Neural progenitor cell (in vitro differentiated cells): ENCODE data around the gene CDC20B. TPM values are rescaled to one million over a fixed set of nuclear protein-coding genes. Genes with fewer than 3 reads are reported as not detected.

Experiments used
- DNase-seq: peaks from one replicate; pipeline ENCODE4 v3.0.0-alpha.2; 2016; ENCODE audit warnings: low spot score
- H2AFZ ChIP-seq: fragments of 200-600 bp; sonication (generic); replicated peaks from 2 replicates; pipeline ENCODE4 v1.6.1; 2016; ENCODE audit warnings: antibody characterized with exemption
- H3F3A ChIP-seq: fragments of 200-600 bp; sonication (generic); 2 replicates; pipeline ENCODE4 v1.6.1; 2016; ENCODE audit warnings: antibody characterized with exemption, low read depth
- H3K27ac ChIP-seq: fragments of 200-600 bp; sonication (generic); 2 replicates; pipeline ENCODE4 v1.5.1; 2016; ENCODE audit warnings: mild to moderate bottlenecking
- H3K27me3 ChIP-seq: fragments of 200-600 bp; sonication (generic); 2 replicates; pipeline ENCODE4 v1.6.1; 2016; ENCODE audit warnings: mild to moderate bottlenecking, moderate library complexity
- H3K36me3 ChIP-seq: fragments of 200-600 bp; sonication (generic); 2 replicates; pipeline ENCODE4 v1.5.1; 2016
- H3K4me1 ChIP-seq: fragments of 200-600 bp; sonication (generic); 2 replicates; pipeline ENCODE4 v1.6.1; 2016; ENCODE audit warnings: mixed run types
- H3K4me2 ChIP-seq: fragments of 200-600 bp; sonication (generic); 2 replicates; pipeline ENCODE4 v1.6.1; 2016
- H3K4me3 ChIP-seq: fragments of 200-600 bp; sonication (generic); 2 replicates; pipeline ENCODE4 v1.5.1; 2016
- H3K79me2 ChIP-seq: fragments of 200-600 bp; sonication (generic); 2 replicates; pipeline ENCODE4 v1.6.1; 2016; ENCODE audit warnings: low read depth
- H3K9ac ChIP-seq: fragments of 200-600 bp; sonication (generic); 2 replicates; pipeline ENCODE4 v1.6.1; 2016
- H3K9me3 ChIP-seq: fragments of 200-600 bp; sonication (generic); 2 replicates; pipeline ENCODE4 v1.5.1; 2016; ENCODE audit warnings: low read depth
- H4K20me1 ChIP-seq: fragments of 200-600 bp; sonication (generic); 2 replicates; pipeline ENCODE4 v1.6.1; 2016; ENCODE audit warnings: low read depth
- H3K27ac Mint-ChIP-seq: 3 replicates; pipeline ENCODE4 v1.8.0; 2021; ENCODE audit warnings: mixed read lengths
- H3K27me3 Mint-ChIP-seq: 2 replicates; pipeline ENCODE4 v1.8.0; 2022; ENCODE audit warnings: low read depth, mild to moderate bottlenecking, inconsistent platforms, moderate library complexity, mixed read lengths; ENCODE audit not compliant: insufficient read depth
- H3K36me3 Mint-ChIP-seq: 3 replicates; pipeline ENCODE4 v1.8.0; 2021; ENCODE audit warnings: mixed read lengths
- H3K4me1 Mint-ChIP-seq: 3 replicates; pipeline ENCODE4 v1.8.0; 2021; ENCODE audit warnings: mixed read lengths
- H3K4me3 Mint-ChIP-seq: 3 replicates; pipeline ENCODE4 v1.8.0; 2021; ENCODE audit warnings: mild to moderate bottlenecking, moderate library complexity, mixed read lengths
- H3K9me3 Mint-ChIP-seq: 3 replicates; pipeline ENCODE4 v1.8.0; 2020; ENCODE audit warnings: mixed read lengths
- EZH2 ChIP-seq: fragments of 200-600 bp; sonication (generic); IDR thresholded peaks from 2 replicates; pipeline ENCODE4 v1.6.1; 2017; ENCODE audit warnings: antibody characterized with exemption, mild to moderate bottlenecking, moderate library complexity
- EZH2phosphoT487 ChIP-seq: fragments of 200-600 bp; sonication (generic); IDR thresholded peaks from 2 replicates; pipeline ENCODE4 v1.6.1; 2017; ENCODE audit warnings: antibody characterized with exemption
- total RNA-seq: library from RNA; depleted of rRNA; stranded (reverse); fragments of >200 nt; gene quantifications from 2 replicates; pipeline ENCODE4 v1.2.3, GENCODE V29; 2015; ENCODE audit warnings: low replicate concordance
- TF ChIP-seq, protein P1 (sequence below): fragments of 200-600 bp; sonication (generic); IDR thresholded peaks from 2 replicates; pipeline ENCODE4 v1.5.1; 2017; ENCODE audit warnings: antibody characterized with exemption, mild to moderate bottlenecking

The CDC20B gene
- total RNA-seq, 1 donor from 2014 or later: not detected

DNA sequence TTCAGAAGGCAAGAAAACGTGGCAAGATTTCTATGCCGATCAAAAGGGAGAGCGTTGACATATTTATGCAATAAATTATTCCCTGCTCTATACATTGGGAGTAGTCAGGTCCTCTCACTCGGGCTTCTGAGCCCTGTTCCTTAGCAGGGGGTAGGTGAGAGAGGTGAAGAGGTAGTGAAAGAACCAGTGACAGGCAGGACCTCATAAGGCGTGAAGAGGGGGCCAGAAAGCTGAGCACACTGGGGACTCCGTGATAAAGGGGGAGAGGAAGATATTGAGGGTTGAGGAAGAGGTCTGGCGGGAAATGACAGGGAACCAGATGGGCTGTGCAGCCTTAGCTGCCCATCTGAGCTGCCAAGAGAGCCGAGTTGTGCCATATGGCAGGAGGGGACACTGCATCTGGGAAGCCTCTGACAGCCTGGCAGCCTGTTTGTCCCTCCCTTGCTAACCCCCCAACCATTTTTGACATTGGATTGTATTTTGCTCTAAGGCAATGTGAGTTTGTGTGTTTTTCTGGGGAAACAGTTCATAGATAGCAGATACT, 782 bp upstream of the CDC20B start:
- H3K4me1 Mint-ChIP-seq: peaks cover 19% of the 10 kb centered on the region
- no peaks in the 10 kb centered on the region for H3K9me3 ChIP-seq
- TF ChIP-seq, protein P1, sequence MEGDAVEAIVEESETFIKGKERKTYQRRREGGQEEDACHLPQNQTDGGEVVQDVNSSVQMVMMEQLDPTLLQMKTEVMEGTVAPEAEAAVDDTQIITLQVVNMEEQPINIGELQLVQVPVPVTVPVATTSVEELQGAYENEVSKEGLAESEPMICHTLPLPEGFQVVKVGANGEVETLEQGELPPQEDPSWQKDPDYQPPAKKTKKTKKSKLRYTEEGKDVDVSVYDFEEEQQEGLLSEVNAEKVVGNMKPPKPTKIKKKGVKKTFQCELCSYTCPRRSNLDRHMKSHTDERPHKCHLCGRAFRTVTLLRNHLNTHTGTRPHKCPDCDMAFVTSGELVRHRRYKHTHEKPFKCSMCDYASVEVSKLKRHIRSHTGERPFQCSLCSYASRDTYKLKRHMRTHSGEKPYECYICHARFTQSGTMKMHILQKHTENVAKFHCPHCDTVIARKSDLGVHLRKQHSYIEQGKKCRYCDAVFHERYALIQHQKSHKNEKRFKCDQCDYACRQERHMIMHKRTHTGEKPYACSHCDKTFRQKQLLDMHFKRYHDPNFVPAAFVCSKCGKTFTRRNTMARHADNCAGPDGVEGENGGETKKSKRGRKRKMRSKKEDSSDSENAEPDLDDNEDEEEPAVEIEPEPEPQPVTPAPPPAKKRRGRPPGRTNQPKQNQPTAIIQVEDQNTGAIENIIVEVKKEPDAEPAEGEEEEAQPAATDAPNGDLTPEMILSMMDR: no peak
- TF ChIP-seq EZH2: peak; percentile 65
- TF ChIP-seq EZH2phosphoT487: no peak
- peaks cover 51% of the 10 kb centered on the region for H3K27me3 Mint-ChIP-seq
- no peaks in the 10 kb centered on the region for H3K79me2 ChIP-seq
- H3K4me1 ChIP-seq: peaks cover 13% of the 10 kb centered on the region
- no peaks in the 10 kb centered on the region for H3K36me3 Mint-ChIP-seq
- DNase-seq: peak; percentile 28
- peak overlapping the region; percentile 96 for H3K4me2 ChIP-seq
- peak overlapping the region; percentile 98 for H2AFZ ChIP-seq
- peak overlapping the region; percentile 83 for H3K4me3 Mint-ChIP-seq
- H3K4me3 ChIP-seq: peak overlapping the region; percentile 57
- H3K9me3 Mint-ChIP-seq: no peaks in the 10 kb centered on the region
- H3F3A ChIP-seq: peaks cover 37% of the 10 kb centered on the region
- H3K27ac Mint-ChIP-seq: no peak overlapping the region
- peaks cover 88% of the 10 kb centered on the region for H3K27me3 ChIP-seq
- H3K9ac ChIP-seq: no peak overlapping the region
- no peaks in the 10 kb centered on the region for H3K36me3 ChIP-seq
- H4K20me1 ChIP-seq: peaks cover 29% of the 10 kb centered on the region
- H3K27ac ChIP-seq: no peak overlapping the region

GRCh38 chr5:55172051-55172899, 702 bp downstream of the CDC20B start:
- TF ChIP-seq, protein P1: peak; percentile 86
- no peak for TF ChIP-seq EZH2phosphoT487
- TF ChIP-seq EZH2: peak; percentile 3
- no peak overlapping the region for H3K9ac ChIP-seq
- H3K4me1 ChIP-seq: peaks cover 13% of the 10 kb centered on the region
- H3K4me3 ChIP-seq: peak overlapping the region; percentile 57
- Mint-ChIP-seq H3K4me1 (peaks cover 19% of the 10 kb centered on the region), H3K36me3 (no peaks in the 10 kb centered on the region), H3K9me3 (no peaks in the 10 kb centered on the region), H3K27ac (no peak overlapping the region), H3K4me3 (peak overlapping the region; percentile 83), H3K27me3 (peaks cover 42% of the 10 kb centered on the region)
- no peak overlapping the region for H3K27ac ChIP-seq
- no peaks in the 10 kb centered on the region for H3K79me2 ChIP-seq
- H3K9me3 ChIP-seq: no peaks in the 10 kb centered on the region
- DNase-seq: peak; percentile 84
- H3K36me3 ChIP-seq: no peaks in the 10 kb centered on the region
- no peak overlapping the region for H2AFZ ChIP-seq
- H4K20me1 ChIP-seq: peaks cover 33% of the 10 kb centered on the region
- H3K27me3 ChIP-seq: peaks cover 73% of the 10 kb centered on the region
- peak overlapping the region; percentile 96 for H3K4me2 ChIP-seq
- H3F3A ChIP-seq: peaks cover 43% of the 10 kb centered on the region

DNA sequence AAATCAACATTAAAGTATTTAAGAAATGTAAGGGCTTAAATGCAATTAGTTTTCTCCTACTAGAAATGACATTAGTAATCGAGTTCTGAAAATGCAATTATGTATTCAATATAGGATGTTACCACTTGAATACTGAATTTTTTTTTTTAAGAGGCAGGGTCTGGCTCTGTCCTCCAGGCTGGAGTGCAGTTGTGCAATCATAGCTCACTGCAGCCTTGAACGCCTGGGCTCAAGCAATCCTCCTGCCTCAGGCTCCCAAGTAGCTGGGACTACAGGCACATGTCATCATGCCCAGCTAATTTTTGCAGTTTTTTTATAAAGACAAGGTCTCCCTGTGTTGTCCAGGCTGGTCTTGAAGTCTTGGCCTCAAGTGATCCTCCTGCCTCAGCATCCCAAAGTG, 1.5 kb downstream of the CDC20B start:
- DNase-seq: no peak
- Histone ChIP-seq H3K4me2 (no peak overlapping the region), H3K36me3 (no peaks in the 10 kb centered on the region), H3K9ac (no peak overlapping the region), H3K79me2 (no peaks in the 10 kb centered on the region), H4K20me1 (peaks cover 33% of the 10 kb centered on the region), H3K27ac (no peak overlapping the region), H3K4me3 (no peak overlapping the region), H3K27me3 (peaks cover 65% of the 10 kb centered on the region), H3K9me3 (no peaks in the 10 kb centered on the region), H3K4me1 (peaks cover 13% of the 10 kb centered on the region), H3F3A (peaks cover 35% of the 10 kb centered on the region), H2AFZ (no peak overlapping the region)
- Mint-ChIP-seq H3K36me3 (peaks cover 1% of the 10 kb centered on the region), H3K4me3 (no peak overlapping the region), H3K4me1 (peaks cover 19% of the 10 kb centered on the region), H3K9me3 (no peaks in the 10 kb centered on the region), H3K27ac (no peak overlapping the region), H3K27me3 (peaks cover 34% of the 10 kb centered on the region)
- TF ChIP-seq, protein P1: no peak
- no peak for TF ChIP-seq EZH2phosphoT487
- TF ChIP-seq EZH2: no peak
